ENCODE measurements around the gene ZNF407.

Gene ZNF407

DNA sequence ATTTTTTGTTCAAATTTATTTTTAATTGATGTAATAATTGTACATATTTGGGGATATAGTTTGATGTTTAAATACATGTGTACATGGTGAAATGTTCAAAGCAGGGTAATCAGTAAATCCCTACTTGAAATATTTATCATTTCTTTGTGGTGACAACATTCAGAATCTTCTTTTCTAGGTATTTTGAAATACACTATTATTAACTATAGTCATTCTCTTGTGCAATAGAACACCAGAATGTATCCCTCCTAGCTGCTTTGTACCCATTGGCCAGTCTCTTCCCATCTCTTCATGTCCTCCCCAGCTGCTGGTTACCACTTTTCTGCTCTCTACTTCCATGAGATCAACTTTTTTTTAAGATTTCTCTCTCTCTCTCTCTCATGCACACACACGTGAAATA lies 126.5 kb downstream of the ZNF407 start:
- no peaks in the 10 kb centered on the region for H3K36me3 ChIP-seq (ENCODE audit: insufficient read depth)
- no peaks in the 10 kb centered on the region for H3K27me3 ChIP-seq (ENCODE audit: insufficient read depth, low read depth)
- TF ChIP-seq, protein P1, sequence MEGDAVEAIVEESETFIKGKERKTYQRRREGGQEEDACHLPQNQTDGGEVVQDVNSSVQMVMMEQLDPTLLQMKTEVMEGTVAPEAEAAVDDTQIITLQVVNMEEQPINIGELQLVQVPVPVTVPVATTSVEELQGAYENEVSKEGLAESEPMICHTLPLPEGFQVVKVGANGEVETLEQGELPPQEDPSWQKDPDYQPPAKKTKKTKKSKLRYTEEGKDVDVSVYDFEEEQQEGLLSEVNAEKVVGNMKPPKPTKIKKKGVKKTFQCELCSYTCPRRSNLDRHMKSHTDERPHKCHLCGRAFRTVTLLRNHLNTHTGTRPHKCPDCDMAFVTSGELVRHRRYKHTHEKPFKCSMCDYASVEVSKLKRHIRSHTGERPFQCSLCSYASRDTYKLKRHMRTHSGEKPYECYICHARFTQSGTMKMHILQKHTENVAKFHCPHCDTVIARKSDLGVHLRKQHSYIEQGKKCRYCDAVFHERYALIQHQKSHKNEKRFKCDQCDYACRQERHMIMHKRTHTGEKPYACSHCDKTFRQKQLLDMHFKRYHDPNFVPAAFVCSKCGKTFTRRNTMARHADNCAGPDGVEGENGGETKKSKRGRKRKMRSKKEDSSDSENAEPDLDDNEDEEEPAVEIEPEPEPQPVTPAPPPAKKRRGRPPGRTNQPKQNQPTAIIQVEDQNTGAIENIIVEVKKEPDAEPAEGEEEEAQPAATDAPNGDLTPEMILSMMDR (conservative IDR thresholded peaks at IDR 0.05; ENCODE audit: low read depth, low read length): no peak
- H3K9ac ChIP-seq: no peak overlapping the region
- H3K79me2 ChIP-seq (ENCODE audit: insufficient read depth, low read depth): no peaks in the 10 kb centered on the region
- H4K20me1 ChIP-seq (ENCODE audit: insufficient read depth): no peaks in the 10 kb centered on the region
- no peak overlapping the region for H3K27ac ChIP-seq
- no peaks in the 10 kb centered on the region for H3K4me1 ChIP-seq (ENCODE audit: low read depth, poor library complexity, severe bottlenecking)
- no peak overlapping the region for H2AFZ ChIP-seq (ENCODE audit: low read depth)
- H3K4me3 ChIP-seq (IDR thresholded peaks at IDR 0.05; ENCODE audit: insufficient read depth, low read depth, low read length): no peak overlapping the region
- H3K4me2 ChIP-seq: no peak overlapping the region

DNA sequence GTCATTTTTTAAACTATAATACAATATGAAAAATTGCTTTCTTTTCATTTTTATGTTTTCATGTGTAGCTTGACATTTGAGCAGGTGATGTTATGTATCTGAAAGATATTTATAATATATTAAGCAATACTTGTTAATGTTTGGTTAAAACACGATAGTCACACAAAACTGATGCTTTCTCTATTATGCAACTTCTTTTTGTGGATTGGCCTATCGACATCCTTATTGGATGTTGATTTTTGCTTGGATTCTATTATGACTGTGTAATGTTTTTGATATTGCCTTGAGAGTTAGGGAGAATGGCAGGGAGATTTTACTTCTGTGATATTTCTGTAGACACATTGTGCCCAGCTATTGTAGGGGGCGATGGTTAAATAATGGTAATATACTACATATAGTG lies 128.0 kb downstream of the ZNF407 start:
- Histone ChIP-seq H3K27me3 (ENCODE audit: insufficient read depth, low read depth) (no peaks in the 10 kb centered on the region), H3K36me3 (ENCODE audit: insufficient read depth) (no peaks in the 10 kb centered on the region), H3K4me1 (ENCODE audit: low read depth, poor library complexity, severe bottlenecking) (no peaks in the 10 kb centered on the region), H3K9ac (no peak overlapping the region), H2AFZ (ENCODE audit: low read depth) (no peak overlapping the region), H3K79me2 (ENCODE audit: insufficient read depth, low read depth) (no peaks in the 10 kb centered on the region), H3K4me2 (no peak overlapping the region), H3K27ac (no peak overlapping the region), H4K20me1 (ENCODE audit: insufficient read depth) (no peaks in the 10 kb centered on the region), H3K4me3 (IDR thresholded peaks at IDR 0.05; ENCODE audit: insufficient read depth, low read depth, low read length) (no peak overlapping the region)
- TF ChIP-seq, protein P1 (conservative IDR thresholded peaks at IDR 0.05; ENCODE audit: low read depth, low read length): no peak

DNA sequence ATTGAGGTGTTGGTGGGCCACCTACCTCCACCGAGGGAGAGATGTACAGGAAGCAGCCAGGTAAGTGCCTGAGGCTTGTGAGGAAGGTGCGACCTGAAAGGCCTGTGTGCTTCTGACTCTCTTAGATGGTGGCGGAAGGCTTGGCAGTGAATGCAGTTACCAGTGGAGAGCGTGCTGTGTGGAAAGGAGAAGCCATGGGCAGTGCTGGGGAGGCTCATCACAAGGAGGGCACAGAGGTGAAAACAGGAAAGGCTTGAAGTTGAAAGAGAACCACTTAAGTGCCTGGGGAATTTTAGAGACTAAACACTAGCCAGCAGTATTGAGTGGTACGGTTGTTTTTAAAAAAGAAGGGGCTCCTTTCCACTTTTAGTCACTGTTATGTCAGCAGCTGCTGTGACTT lies 130.9 kb downstream of the ZNF407 start:
- TF ChIP-seq, protein P1 (conservative IDR thresholded peaks at IDR 0.05; ENCODE audit: low read depth, low read length): no peak

DNA sequence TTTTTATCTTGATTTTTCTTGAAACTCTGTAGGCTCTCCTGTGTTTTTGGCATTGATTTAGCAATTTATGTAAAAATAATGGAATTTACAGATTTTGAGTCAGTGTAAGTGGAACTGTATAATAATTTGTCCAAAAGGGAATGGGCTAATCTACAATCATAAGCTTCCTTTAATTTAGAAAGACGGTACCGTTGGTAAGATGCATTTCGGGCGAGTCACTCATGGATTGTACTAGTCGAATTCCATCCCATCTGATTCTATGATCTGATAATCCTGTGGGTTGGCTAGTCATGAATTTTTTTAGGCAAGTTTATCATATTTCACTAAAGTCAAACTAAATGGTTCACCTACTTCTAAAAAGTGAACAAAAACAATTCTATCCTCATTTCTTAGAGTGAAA lies 133.4 kb downstream of the ZNF407 start:
- Histone ChIP-seq H4K20me1 (ENCODE audit: insufficient read depth) (no peaks in the 10 kb centered on the region), H3K27ac (no peak overlapping the region), H3K36me3 (ENCODE audit: insufficient read depth) (no peaks in the 10 kb centered on the region), H3K4me1 (ENCODE audit: low read depth, poor library complexity, severe bottlenecking) (no peaks in the 10 kb centered on the region), H2AFZ (ENCODE audit: low read depth) (no peak overlapping the region), H3K4me3 (IDR thresholded peaks at IDR 0.05; ENCODE audit: insufficient read depth, low read depth, low read length) (no peak overlapping the region), H3K79me2 (ENCODE audit: insufficient read depth, low read depth) (no peaks in the 10 kb centered on the region), H3K27me3 (ENCODE audit: insufficient read depth, low read depth) (no peaks in the 10 kb centered on the region), H3K9ac (no peak overlapping the region), H3K4me2 (no peak overlapping the region)
- TF ChIP-seq, protein P1 (conservative IDR thresholded peaks at IDR 0.05; ENCODE audit: low read depth, low read length): no peak

More for the DNA sequence above, 130.9 kb downstream of the ZNF407 start:
- Histone ChIP-seq H3K36me3 (ENCODE audit: insufficient read depth) (no peaks in the 10 kb centered on the region), H3K79me2 (ENCODE audit: insufficient read depth, low read depth) (no peaks in the 10 kb centered on the region), H2AFZ (ENCODE audit: low read depth) (no peak overlapping the region), H4K20me1 (ENCODE audit: insufficient read depth) (no peaks in the 10 kb centered on the region), H3K4me2 (no peak overlapping the region), H3K27ac (no peak overlapping the region), H3K9ac (no peak overlapping the region), H3K4me1 (ENCODE audit: low read depth, poor library complexity, severe bottlenecking) (no peaks in the 10 kb centered on the region), H3K4me3 (IDR thresholded peaks at IDR 0.05; ENCODE audit: insufficient read depth, low read depth, low read length) (no peak overlapping the region), H3K27me3 (ENCODE audit: insufficient read depth, low read depth) (no peaks in the 10 kb centered on the region)

All from KMS-11 (cell line).